WERI-Rb-1 (cell line): Measurements from ENCODE around the gene GFOD2.

ENCODE experiments used
- DNase-seq: peaks from one replicate; pipeline ENCODE4 v3.0.0-alpha.2; 2020
- H3K27ac ChIP-seq: fragments of 250-450 bp; sonication (Bioruptor Pico); 2 replicates; pipeline ENCODE4 v1.5.1; 2020; ENCODE audit warnings: mild to moderate bottlenecking, moderate library complexity
- H3K27me3 ChIP-seq: fragments of 250-450 bp; sonication (Bioruptor Pico); 2 replicates; pipeline ENCODE4 v1.5.1; 2021; ENCODE audit warnings: mild to moderate bottlenecking, low read depth, moderate library complexity; ENCODE audit not compliant: insufficient read depth, severe bottlenecking
- H3K36me3 ChIP-seq: fragments of 250-450 bp; sonication (Bioruptor Pico); 2 replicates; pipeline ENCODE4 v1.5.1; 2020; ENCODE audit warnings: mild to moderate bottlenecking, moderate library complexity
- H3K4me3 ChIP-seq: 2 replicates; pipeline ENCODE4 v1.5.1; 2011; ENCODE audit warnings: low read depth, mild to moderate bottlenecking, control low read depth, low read length
- H3K9me3 ChIP-seq: fragments of 250-450 bp; sonication (Bioruptor Pico); 2 replicates; pipeline ENCODE4 v1.5.1; 2021; ENCODE audit warnings: mild to moderate bottlenecking, moderate library complexity; ENCODE audit not compliant: severe bottlenecking
- TF ChIP-seq, protein P1 (sequence below): IDR thresholded peaks from 2 replicates; pipeline ENCODE4 v1.5.1; 2011; ENCODE audit warnings: low read depth, mild to moderate bottlenecking, control low read depth, inconsistent platforms, low read length

GFOD2 gene

DNA sequence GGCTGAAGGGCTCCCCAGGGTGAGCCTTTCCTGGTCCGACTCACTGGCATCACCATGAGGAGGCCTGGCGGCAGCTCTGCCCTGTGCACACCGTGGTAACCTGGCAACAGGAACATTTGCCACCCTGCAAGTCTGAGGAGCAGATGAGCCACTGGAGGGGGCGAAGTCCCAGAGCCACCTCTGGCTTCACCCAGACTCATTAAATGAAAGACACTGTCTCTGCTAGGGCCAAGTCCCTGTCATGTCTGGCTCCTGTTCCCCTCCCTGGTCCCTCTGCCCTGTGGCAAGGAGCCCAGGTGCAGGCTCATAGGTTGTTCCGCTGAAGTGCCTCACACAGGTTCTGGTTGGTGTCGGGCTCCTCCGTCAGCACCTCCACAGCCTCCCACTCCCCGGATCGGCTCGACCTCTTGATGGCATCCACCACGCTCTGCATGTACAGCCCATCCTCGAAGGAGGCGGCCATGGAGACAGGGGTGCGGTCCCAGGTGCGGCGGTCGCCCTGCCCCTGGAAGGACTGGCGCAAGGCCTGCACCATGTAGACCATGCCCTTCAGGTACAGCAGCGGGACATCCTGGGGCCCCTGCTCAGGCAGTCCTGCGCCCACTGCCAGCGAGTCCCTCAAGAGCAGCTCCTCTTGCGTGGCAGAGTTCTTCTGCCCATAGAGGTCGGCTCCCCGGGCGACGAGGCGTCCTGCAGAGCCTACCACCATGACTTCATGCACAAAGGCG is 44.1 kb downstream of the GFOD2 start:
- Histone ChIP-seq H3K9me3 (no peaks in the 10 kb centered on the region), H3K36me3 (peaks cover 6% of the 10 kb centered on the region), H3K27ac (no peak overlapping the region), H3K27me3 (no peaks in the 10 kb centered on the region), H3K4me3 (no peak overlapping the region)
- no peak for DNase-seq
- TF ChIP-seq, protein P1, sequence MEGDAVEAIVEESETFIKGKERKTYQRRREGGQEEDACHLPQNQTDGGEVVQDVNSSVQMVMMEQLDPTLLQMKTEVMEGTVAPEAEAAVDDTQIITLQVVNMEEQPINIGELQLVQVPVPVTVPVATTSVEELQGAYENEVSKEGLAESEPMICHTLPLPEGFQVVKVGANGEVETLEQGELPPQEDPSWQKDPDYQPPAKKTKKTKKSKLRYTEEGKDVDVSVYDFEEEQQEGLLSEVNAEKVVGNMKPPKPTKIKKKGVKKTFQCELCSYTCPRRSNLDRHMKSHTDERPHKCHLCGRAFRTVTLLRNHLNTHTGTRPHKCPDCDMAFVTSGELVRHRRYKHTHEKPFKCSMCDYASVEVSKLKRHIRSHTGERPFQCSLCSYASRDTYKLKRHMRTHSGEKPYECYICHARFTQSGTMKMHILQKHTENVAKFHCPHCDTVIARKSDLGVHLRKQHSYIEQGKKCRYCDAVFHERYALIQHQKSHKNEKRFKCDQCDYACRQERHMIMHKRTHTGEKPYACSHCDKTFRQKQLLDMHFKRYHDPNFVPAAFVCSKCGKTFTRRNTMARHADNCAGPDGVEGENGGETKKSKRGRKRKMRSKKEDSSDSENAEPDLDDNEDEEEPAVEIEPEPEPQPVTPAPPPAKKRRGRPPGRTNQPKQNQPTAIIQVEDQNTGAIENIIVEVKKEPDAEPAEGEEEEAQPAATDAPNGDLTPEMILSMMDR, result no peak

DNA sequence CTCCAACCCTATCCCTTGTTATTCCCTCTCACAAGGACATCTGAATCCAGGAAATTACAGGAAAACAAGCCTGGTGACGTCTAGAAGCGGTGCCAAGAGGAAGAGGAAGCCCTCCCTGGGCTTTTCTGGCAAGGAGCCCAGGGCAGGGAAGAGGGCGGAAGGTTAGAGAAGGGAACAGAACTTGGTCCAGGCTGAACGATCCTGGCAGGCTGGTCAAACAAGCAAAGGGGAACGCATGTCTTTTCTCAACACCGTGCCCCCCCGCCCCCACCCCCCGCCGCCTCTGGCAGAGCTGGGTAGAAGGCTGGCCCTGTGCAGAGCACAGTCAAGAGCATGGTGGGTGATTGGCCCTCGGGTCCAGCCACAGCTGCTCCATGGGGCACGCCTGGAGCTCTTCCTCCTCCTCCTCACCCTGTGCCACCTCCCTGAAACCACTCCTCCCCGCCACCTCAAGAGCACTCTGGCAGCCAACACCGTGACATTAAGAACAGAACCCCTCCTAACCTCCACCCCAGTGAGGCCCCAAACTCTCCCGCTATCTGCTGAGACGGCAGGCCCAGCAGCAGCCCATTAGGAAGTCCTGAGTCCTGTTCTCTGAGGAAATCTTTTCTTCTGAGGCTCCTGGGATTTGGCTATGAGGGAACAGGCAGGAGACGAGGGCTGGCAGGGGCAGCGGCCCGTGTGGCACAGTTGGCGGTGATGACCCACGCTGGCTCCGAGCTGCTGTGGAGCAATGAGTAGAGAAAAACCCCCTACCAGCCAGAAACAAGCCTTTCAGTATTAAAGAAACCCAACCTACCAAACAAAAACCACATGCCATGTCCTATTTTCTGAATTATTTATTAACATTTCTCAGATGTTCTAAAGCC is 45.2 kb downstream of the GFOD2 start:
- Histone ChIP-seq H3K36me3 (peaks cover 6% of the 10 kb centered on the region), H3K4me3 (no peak overlapping the region), H3K27me3 (no peaks in the 10 kb centered on the region), H3K9me3 (no peaks in the 10 kb centered on the region), H3K27ac (no peak overlapping the region)
- DNase-seq, result no peak
- TF ChIP-seq, protein P1, result no peak

DNA sequence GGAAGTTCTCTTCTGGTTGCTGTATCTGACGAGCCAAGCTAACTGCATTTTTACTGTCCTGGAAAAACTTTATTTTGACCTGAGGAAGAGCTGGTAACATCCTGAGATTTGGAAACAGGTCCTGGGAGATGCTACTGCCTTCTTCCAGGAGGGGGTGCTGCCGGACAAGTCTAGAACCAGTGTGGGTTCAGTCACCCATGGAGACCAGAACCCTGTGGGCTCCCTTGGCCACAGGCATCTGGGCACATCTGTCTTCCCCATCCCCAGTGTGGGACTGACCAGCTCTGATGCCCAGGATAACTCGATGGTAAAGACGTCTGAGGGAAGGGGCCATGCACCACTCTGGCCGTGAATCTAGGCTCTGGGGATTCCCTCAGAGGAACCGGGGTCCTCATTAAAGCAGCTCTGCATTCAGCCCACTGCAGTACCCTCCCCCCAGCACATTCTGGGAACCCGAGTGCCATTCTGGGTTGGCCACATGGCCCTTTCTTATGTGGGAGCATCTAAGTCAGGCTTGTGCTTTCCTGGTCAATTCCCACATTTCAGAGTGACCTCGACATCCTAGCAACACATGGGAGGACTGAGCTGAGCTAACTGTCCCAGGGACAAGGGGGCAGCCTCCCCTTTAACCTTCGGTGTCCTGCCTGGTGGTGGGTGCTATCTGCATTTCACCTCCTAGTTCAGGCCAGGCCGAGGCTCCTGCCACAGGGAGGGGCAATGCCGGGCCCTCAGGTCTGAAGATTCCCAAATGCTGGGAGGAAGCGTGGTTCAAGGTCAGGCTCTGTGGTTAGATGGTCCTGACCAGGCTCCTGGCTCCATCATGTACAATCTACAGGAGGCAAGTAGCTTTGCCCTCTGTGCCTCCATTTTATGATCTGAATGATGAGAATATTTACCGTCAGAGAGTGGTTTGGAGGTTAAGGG is 46.1 kb downstream of the GFOD2 start:
- H3K36me3 ChIP-seq, result peaks cover 6% of the 10 kb centered on the region
- H3K9me3 ChIP-seq, result no peaks in the 10 kb centered on the region
- no peaks in the 10 kb centered on the region for H3K27me3 ChIP-seq
- DNase-seq, result peak; percentile 74
- H3K27ac ChIP-seq, result no peak overlapping the region
- TF ChIP-seq, protein P1, result peak; percentile 87
- no peak overlapping the region for H3K4me3 ChIP-seq

DNA sequence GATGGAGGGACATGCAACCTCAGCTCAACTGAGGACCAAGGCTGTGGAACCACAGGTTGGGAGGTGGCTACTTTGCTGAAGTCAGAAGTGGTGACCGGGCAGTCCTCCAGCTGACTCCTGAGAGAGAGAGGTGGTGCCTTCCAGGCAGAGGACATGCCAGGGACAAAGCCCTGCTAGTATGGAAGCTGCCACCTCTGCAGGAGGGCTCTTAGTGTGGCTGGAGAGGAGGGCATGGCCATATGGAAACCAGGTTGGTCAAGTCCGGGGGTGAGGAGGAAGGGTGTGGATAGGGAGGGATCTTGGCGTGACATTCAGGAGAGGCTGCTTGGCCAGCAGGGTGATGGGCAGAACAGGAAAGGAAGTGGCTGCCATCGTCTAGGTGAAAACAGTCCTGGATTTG is 46.8 kb downstream of the GFOD2 start:
- Histone ChIP-seq H3K4me3 (no peak overlapping the region), H3K9me3 (no peaks in the 10 kb centered on the region), H3K27me3 (no peaks in the 10 kb centered on the region), H3K27ac (no peak overlapping the region), H3K36me3 (peaks cover 1% of the 10 kb centered on the region)
- TF ChIP-seq, protein P1, result no peak
- DNase-seq, result no peak

DNA sequence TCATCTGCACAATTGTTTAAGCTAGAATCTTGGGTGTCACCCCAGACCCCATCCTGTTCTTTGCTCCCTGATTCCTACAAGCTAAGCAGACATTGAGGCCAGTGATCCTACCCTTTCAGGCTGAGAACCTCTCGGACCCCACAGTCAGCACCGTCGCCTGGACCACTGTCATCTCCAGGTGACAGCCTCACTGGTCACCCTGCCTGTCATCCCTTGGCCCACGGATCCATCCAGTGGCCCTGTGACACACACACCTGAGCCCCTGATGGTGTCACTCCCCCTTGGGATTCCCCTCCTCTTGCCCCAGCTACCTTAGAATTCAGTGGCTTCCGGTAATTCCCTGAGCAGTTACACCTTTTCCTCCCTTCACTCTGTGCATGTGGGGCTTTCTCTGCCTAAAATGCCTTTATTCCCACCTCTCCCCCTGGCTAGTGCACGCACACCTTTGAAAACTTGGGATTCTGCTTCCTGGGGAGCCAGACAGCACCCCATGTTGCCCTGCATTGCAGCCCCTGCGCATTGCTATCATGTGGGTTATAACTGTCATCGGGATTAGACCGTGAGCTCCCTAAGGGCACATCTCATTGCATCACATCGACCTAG is 49.5 kb downstream of the GFOD2 start:
- no peak for DNase-seq
- Histone ChIP-seq H3K27me3 (no peaks in the 10 kb centered on the region), H3K27ac (no peak overlapping the region), H3K9me3 (no peaks in the 10 kb centered on the region), H3K4me3 (no peak overlapping the region), H3K36me3 (peaks cover 2% of the 10 kb centered on the region)
- TF ChIP-seq, protein P1, result no peak
